ENCODE data around the gene NUP43. TPM values are rescaled to one million over a fixed set of nuclear protein-coding genes. Genes with fewer than 3 reads are reported as not detected.

The NUP43 gene, protein sequence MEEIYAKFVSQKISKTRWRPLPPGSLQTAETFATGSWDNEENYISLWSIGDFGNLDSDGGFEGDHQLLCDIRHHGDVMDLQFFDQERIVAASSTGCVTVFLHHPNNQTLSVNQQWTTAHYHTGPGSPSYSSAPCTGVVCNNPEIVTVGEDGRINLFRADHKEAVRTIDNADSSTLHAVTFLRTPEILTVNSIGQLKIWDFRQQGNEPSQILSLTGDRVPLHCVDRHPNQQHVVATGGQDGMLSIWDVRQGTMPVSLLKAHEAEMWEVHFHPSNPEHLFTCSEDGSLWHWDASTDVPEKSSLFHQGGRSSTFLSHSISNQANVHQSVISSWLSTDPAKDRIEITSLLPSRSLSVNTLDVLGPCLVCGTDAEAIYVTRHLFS
- 12.7 TPM for polyA plus RNA-seq (2012; ENCODE audit: low read depth, missing spikeins)

DNA sequence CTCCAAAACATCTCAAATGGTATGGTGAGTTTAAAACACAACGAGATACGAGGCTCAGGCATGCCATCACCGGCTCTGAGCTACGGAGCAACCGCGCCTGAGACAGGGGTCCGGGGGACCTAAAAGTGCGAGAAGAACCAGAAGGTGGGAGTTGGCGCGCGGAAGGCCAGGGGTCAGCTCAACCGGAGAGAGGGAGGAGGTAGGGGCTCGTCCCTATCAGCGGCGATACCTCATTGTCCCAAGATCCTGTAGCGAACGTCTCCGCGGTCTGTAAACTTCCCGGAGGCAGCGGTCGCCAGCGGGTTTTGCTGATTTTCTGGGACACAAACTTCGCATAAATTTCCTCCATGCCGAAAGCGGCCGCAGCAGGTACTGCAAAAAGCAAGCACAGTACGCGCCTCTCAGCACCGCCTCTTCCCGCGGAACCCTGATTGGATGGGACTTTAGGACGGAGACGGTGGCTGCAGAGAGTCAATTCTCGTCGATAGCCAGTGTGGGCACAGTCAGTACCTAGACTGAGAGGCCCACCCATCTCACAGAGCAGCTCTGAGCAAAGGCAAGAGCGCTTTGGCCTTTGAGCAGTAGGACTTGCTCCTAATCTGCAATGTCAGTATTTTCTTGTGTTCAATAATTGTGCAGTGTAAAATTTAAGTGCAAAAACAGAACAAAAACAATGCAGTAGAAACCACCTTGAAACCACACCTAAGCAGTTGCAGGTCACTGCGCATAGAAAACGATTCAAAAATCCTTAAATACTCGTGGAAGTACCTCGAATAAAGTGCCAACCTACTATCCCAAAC is at the start of gene NUP43:
NUP43 (minus strand) TSS at position 383 of the 800 bp plus-strand sequence; CDS start at position 349, 34 bp downstream.
- TF ChIP-seq POU2F2 (IDR thresholded peaks at IDR 0.05; ENCODE audit: low read depth, low read length) = peak; percentile 64; the same call in 1 of the 2 replicates
- TF ChIP-seq SPI1 (IDR thresholded peaks at IDR 0.05; ENCODE audit: low read depth, low read length) = no peak
- peak; percentile 42; the same call in 1 of the 2 replicates for TF ChIP-seq POLR2AphosphoS5 (IDR thresholded peaks at IDR 0.05; ENCODE audit: low read depth, low read length)
- TF ChIP-seq TAF1 (IDR thresholded peaks at IDR 0.05; ENCODE audit: low read depth, low read length) = 0 out of 2 replicates have a peak, but pooled peaks have one; percentile 24
- TF ChIP-seq POLR2A (IDR thresholded peaks at IDR 0.05; ENCODE audit: low read depth, low read length) = peak; percentile 46; the same call in 1 of the 2 replicates
- no peak for TF ChIP-seq PAX5 (IDR thresholded peaks at IDR 0.05; ENCODE audit: insufficient read depth, low read length, severe bottlenecking)
- DNase-seq (ENCODE audit: insufficient read length, low spot score) (peak; percentile 64), FAIRE-seq (peak; percentile 93)

DNA sequence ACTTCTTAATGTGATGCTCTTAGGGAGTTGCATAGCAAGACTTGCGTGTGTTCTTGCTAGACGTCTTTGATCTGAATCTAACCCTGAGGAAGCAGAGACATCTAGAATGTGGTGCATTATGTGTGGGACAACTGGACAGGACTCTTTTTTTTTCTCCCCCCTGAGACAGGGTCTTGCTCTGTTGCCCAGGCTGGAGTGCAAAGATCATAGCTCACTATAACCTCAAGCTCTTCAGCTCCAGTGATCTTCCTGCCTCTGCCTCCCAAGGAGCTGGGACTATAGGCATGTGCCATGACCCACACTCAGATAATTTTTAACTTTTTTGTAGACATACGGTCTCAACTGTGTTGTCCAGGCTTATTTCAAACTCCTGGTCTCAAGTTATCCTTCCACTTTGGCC is 37.2 kb upstream of the NUP43 start:
- FAIRE-seq (peak; percentile 40), DNase-seq (ENCODE audit: insufficient read length, low spot score) (no peak)
- TF ChIP-seq TAF1 (IDR thresholded peaks at IDR 0.05; ENCODE audit: low read depth, low read length) = no peak
- no peak for TF ChIP-seq POLR2AphosphoS5 (IDR thresholded peaks at IDR 0.05; ENCODE audit: low read depth, low read length)
- no peak for TF ChIP-seq PAX5 (IDR thresholded peaks at IDR 0.05; ENCODE audit: insufficient read depth, low read length, severe bottlenecking)
- TF ChIP-seq SPI1 (IDR thresholded peaks at IDR 0.05; ENCODE audit: low read depth, low read length) = no peak

DNA sequence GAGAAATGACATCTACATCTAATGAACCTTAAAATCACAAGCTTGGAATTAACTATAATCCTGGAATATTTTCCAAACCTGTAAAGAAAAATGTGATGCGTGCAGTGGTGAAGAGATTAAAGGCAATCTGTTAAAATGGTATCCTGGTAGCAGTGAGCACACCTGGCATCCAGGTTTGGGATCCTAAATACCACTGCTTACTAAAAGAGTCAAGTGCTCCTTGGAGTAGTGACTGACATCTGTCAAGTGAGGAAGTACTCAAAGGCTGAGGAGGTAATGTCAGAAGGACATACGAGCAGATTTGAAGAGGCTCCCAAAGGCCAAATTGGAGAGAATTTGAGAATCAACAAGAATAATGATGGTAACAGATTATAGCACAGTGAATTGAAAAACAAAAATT is 36.0 kb upstream of the NUP43 start:
- TF ChIP-seq POU2F2 (IDR thresholded peaks at IDR 0.05; ENCODE audit: low read depth, low read length) = no peak
- DNase-seq (ENCODE audit: insufficient read length, low spot score) (no peak), FAIRE-seq (no peak)

DNA sequence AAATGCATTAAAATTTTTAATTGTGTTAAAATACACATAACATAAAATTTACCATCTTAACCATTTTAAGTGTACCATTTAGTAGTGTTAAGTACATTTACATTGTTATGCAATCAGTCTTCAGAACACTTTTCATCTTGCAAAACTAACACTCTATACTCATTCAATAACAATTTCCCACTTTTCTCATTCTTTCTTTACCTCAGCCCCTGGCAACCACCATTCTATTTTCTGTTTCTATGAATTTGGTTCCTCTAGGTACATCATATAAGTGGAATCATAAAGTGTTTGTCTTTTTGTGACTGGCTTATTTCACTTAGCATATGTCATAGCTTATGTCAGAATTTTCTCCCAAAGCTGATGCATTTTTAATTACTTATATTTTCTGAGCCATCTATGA is 35.4 kb upstream of the NUP43 start:
- FAIRE-seq (no peak), DNase-seq (ENCODE audit: insufficient read length, low spot score) (no peak)
- TF ChIP-seq POU2F2 (IDR thresholded peaks at IDR 0.05; ENCODE audit: low read depth, low read length) = no peak
- TF ChIP-seq POLR2AphosphoS5 (IDR thresholded peaks at IDR 0.05; ENCODE audit: low read depth, low read length) = no peak
- no peak for TF ChIP-seq POLR2A (IDR thresholded peaks at IDR 0.05; ENCODE audit: low read depth, low read length)
- no peak for TF ChIP-seq PAX5 (IDR thresholded peaks at IDR 0.05; ENCODE audit: insufficient read depth, low read length, severe bottlenecking)
- no peak for TF ChIP-seq TAF1 (IDR thresholded peaks at IDR 0.05; ENCODE audit: low read depth, low read length)

DNA sequence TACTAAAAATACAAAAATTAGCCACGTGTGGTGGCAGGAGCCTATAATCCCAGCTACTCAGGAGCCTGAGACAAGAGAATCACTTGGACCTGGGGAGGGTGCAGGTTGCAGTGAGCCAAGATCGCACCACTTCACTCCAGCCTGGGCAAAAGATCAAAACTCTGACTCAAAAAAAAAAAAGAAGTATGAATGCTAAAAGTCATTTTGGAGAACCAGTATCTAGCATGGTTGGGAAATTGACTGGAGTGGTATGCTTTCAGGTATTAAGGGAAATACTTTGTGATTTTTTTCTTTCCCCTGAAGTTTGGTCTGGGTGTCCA is 33.3 kb upstream of the NUP43 start:
- no peak for DNase-seq (ENCODE audit: insufficient read length, low spot score)
- no peak for FAIRE-seq
- TF ChIP-seq PAX5 (IDR thresholded peaks at IDR 0.05; ENCODE audit: insufficient read depth, low read length, severe bottlenecking) (no peak), TAF1 (IDR thresholded peaks at IDR 0.05; ENCODE audit: low read depth, low read length) (no peak), SPI1 (IDR thresholded peaks at IDR 0.05; ENCODE audit: low read depth, low read length) (no peak)

DNA sequence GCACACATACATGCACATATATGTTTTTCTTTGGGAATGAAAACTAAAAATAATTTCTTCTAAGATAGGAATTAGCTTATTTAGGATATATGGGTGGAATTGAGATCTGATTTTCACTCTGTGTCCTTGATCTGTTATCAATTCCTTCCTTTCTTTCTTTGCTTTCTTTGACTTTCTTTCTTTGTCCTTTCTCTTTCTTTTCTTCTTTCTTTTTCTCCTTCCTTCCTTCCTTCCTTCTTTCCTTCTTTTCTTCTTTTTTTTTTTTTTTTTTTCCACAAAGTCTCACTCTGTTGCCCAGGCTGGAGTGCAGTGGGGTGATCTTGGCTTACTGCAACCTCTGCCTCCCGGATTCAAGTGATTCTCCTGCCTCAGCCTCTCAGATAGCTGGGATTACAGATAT is 31.3 kb upstream of the NUP43 start:
- FAIRE-seq (no peak), DNase-seq (ENCODE audit: insufficient read length, low spot score) (no peak)
- TF ChIP-seq POLR2AphosphoS5 (IDR thresholded peaks at IDR 0.05; ENCODE audit: low read depth, low read length) = no peak
- TF ChIP-seq POU2F2 (IDR thresholded peaks at IDR 0.05; ENCODE audit: low read depth, low read length) = no peak
- no peak for TF ChIP-seq TAF1 (IDR thresholded peaks at IDR 0.05; ENCODE audit: low read depth, low read length)
- TF ChIP-seq PAX5 (IDR thresholded peaks at IDR 0.05; ENCODE audit: insufficient read depth, low read length, severe bottlenecking) = no peak
- no peak for TF ChIP-seq SPI1 (IDR thresholded peaks at IDR 0.05; ENCODE audit: low read depth, low read length)
- TF ChIP-seq POLR2A (IDR thresholded peaks at IDR 0.05; ENCODE audit: low read depth, low read length) = no peak

DNA sequence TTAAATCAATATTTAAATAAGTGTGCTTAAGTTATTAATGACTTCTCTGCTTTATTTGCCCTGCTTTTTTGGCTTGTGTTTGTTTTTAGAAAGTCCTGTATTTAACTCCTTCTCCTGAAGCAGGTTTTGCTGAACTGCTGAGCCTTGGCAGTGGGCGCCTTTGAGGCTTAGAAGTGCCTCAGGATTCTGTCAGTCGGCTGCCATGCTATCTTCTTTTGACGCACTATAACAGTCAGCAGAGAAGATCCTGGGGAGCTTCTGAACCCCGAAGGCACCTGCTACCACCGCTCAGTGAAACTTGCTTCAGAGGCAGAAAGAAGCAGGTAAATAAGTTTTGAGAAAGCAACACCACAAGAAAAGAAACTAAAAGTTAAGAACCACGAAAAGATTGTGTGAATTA is 25.6 kb upstream of the NUP43 start:
- TF ChIP-seq TAF1 (IDR thresholded peaks at IDR 0.05; ENCODE audit: low read depth, low read length) = no peak
- no peak for TF ChIP-seq PAX5 (IDR thresholded peaks at IDR 0.05; ENCODE audit: insufficient read depth, low read length, severe bottlenecking)
- TF ChIP-seq POLR2AphosphoS5 (IDR thresholded peaks at IDR 0.05; ENCODE audit: low read depth, low read length) = no peak
- no peak for TF ChIP-seq POU2F2 (IDR thresholded peaks at IDR 0.05; ENCODE audit: low read depth, low read length)
- no peak for TF ChIP-seq POLR2A (IDR thresholded peaks at IDR 0.05; ENCODE audit: low read depth, low read length)
- FAIRE-seq (no peak), DNase-seq (ENCODE audit: insufficient read length, low spot score) (no peak)

DNA sequence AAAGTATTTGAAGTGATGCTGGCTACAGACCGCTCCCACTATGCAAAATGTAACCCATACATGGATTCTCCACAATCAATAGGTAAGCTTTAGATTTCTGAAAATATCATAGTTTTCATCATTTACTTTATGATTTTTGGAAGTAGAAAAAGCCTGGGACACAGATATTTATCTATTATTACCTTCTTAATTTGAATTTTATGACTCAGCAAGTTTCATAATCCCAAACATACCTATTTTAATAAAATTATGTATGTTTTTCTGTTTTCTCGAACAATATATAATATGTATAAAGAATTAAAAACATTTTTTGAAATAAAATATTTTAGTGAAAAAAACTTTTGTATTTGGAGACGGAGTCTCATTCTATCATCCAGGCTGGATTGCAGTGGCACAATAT is 24.9 kb upstream of the NUP43 start:
- DNase-seq (ENCODE audit: insufficient read length, low spot score) (no peak), FAIRE-seq (no peak)
- TF ChIP-seq POLR2A (IDR thresholded peaks at IDR 0.05; ENCODE audit: low read depth, low read length) (no peak), POU2F2 (IDR thresholded peaks at IDR 0.05; ENCODE audit: low read depth, low read length) (no peak)

DNA sequence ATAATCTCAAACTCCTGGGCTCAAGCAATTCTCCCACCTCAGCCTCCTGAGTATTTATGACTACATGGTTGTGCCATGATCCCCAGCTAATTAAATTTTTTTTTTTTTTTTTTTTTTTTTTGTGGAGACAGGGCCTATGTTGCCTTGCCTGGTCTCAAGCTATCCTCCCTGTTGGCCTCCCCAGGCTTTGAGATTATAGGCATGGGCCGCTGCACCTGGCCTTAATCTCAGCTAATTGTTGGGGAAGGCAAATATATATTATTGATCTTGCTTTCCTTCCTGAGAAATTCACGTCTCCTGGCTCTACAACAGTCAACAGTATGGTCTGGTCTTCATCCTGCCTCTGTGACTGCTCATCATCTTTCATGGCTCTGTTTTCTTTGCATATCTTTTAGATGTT is 23.3 kb upstream of the NUP43 start:
- FAIRE-seq = no peak
- TF ChIP-seq POLR2A (IDR thresholded peaks at IDR 0.05; ENCODE audit: low read depth, low read length) (no peak), TAF1 (IDR thresholded peaks at IDR 0.05; ENCODE audit: low read depth, low read length) (no peak)
- no peak for DNase-seq (ENCODE audit: insufficient read length, low spot score)

DNA sequence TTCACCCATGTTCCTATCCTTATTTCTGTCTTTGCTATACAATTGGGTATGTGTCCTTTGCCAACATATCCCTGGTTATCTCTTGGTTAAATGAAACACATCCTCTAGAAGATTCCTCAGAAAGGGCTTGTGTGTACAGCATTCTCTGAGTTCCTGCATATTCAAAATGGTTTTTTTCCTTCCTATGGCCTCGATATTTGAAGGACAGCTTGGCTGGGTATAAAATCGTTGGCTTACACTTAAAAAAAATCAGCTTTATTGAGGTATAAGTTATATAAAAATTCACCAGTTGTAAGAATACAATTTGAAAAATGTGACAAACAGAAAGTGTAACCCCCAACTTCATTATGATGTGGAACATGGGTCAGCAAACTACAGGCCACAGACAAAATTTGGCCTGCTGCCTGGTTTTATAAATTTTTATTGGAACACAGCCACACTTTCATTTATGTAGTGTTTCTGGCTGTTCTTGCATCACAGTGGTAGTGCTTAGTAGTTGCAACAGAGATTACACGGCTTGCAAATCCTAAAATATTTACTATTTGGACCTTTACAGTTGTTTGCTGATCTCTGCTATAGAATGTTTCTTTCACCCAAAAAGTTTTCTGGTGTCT is 19.9 kb upstream of the NUP43 start:
- FAIRE-seq = no peak
- TF ChIP-seq POLR2A (IDR thresholded peaks at IDR 0.05; ENCODE audit: low read depth, low read length) (no peak), POLR2AphosphoS5 (IDR thresholded peaks at IDR 0.05; ENCODE audit: low read depth, low read length) (no peak), SPI1 (IDR thresholded peaks at IDR 0.05; ENCODE audit: low read depth, low read length) (no peak), TAF1 (IDR thresholded peaks at IDR 0.05; ENCODE audit: low read depth, low read length) (no peak), POU2F2 (IDR thresholded peaks at IDR 0.05; ENCODE audit: low read depth, low read length) (no peak)

More for the DNA sequence above, 19.9 kb upstream of the NUP43 start:
- no peak for DNase-seq (ENCODE audit: insufficient read length, low spot score)

Data from GM12891 (cell line).